ENCODE measurements around the gene DAGLA.

- no peak for TF ChIP-seq CTCF (IDR thresholded peaks at IDR 0.05)
- no peak for TF ChIP-seq POLR2A (IDR thresholded peaks at IDR 0.05)
These were observed 89.9 kb downstream of the DAGLA start for GRCh38 chr11:61769946-61770683.
